Esophagus muscularis mucosa (tissue), 3 donors: ENCODE data around the gene SS18L1.

Source experiments
- POLR2A ChIP-seq: fragments of 450-650 bp; IDR thresholded peaks from one replicate; pipeline ENCODE4 v1.6.1; 2017; ENCODE audit warnings: antibody characterized with exemption, moderate library complexity, mild to moderate bottlenecking, low read depth
- POLR2AphosphoS5 ChIP-seq, 2 donors: sonication (generic); formaldehyde crosslinking; IDR thresholded peaks; one replicate each; pipeline ENCODE4 v1.6.1; 2017; ENCODE audit warnings: antibody characterized with exemption in 2 of 2
- TF ChIP-seq, protein P1 (sequence below), 3 experiments: fragments of 200-600 bp in 2 of 3; fragments of 450-650 bp in 1 of 3; sonication (generic) in 2 of 3; IDR thresholded peaks; one replicate each; pipeline ENCODE4 v1.5.1; 2017 to 2019; ENCODE audit warnings: antibody characterized with exemption in 3 of 3, mild to moderate bottlenecking in 2 of 3, moderate library complexity in 1 of 3

DNA sequence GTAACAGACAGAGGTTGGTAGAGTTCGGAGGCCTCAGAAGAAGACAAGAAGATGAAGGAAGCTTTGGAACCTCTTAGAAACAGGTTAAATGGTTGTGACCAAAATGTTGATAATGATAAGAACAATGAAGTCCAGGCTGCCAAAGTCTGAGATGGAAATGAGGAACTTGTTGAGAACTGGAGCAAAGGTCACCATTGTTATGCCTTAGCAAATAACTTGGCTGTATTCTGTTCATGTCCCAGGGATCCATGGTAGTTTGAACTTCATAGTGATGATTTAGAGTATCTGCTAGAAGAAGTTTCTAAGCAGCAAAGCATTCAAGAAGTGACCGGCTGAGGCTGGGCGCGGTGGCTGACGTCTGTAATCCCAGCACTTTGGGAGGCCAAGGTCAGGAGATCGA is 32.4 kb upstream of the SS18L1 start:
- TF ChIP-seq POLR2A (no peak), POLR2AphosphoS5 (IDR thresholded peaks at IDR 0.05) (no peak)
- TF ChIP-seq, protein P1, sequence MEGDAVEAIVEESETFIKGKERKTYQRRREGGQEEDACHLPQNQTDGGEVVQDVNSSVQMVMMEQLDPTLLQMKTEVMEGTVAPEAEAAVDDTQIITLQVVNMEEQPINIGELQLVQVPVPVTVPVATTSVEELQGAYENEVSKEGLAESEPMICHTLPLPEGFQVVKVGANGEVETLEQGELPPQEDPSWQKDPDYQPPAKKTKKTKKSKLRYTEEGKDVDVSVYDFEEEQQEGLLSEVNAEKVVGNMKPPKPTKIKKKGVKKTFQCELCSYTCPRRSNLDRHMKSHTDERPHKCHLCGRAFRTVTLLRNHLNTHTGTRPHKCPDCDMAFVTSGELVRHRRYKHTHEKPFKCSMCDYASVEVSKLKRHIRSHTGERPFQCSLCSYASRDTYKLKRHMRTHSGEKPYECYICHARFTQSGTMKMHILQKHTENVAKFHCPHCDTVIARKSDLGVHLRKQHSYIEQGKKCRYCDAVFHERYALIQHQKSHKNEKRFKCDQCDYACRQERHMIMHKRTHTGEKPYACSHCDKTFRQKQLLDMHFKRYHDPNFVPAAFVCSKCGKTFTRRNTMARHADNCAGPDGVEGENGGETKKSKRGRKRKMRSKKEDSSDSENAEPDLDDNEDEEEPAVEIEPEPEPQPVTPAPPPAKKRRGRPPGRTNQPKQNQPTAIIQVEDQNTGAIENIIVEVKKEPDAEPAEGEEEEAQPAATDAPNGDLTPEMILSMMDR (IDR thresholded peaks at IDR 0.05): no peak
